Activated B cell treated with CpG ODN at 0.5 μM for 24 hours (primary cell): ENCODE results near the gene ABCD1. TPM values are rescaled to one million over a fixed set of nuclear protein-coding genes. Genes with fewer than 3 reads are reported as not detected.

ENCODE experiments used
- ATAC-seq: fragments of 200-7000 bp; cut with Tn5 transposase; one replicate; pipeline ENCODE4 v1.10.0; 2021; ENCODE audit warnings: low read depth, mild to moderate bottlenecking, moderate library complexity
- CTCF ChIA-PET: fragments of 350-600 bp; sonication (Branson Sonifier 250); formaldehyde crosslinking; loops from one replicate; lab custom pipeline; 2021; ENCODE audit warnings: antibody characterized with exemption; lab: Charles Lee
- POLR2A ChIA-PET: fragments of 350-600 bp; sonication (Branson Sonifier 250); formaldehyde crosslinking; loops from one replicate; lab custom pipeline; 2021; ENCODE audit warnings: antibody characterized with exemption; lab: Charles Lee
- DNase-seq: peaks from one replicate; pipeline ENCODE4 v3.0.0; 2022
- H3K27ac Mint-ChIP-seq: one replicate; pipeline ENCODE4 v1.8.0; 2020; ENCODE audit warnings: mixed read lengths
- H3K27me3 Mint-ChIP-seq: one replicate; pipeline ENCODE4 v1.8.0; 2021; ENCODE audit warnings: mixed read lengths
- H3K36me3 Mint-ChIP-seq: one replicate; pipeline ENCODE4 v1.8.0; 2021; ENCODE audit warnings: low read depth, mixed read lengths
- H3K4me1 Mint-ChIP-seq: one replicate; pipeline ENCODE4 v1.8.0; 2021; ENCODE audit warnings: mixed read lengths
- H3K4me3 Mint-ChIP-seq: one replicate; pipeline ENCODE4 v1.8.0; 2020; ENCODE audit warnings: mild to moderate bottlenecking, mixed read lengths
- H3K9me3 Mint-ChIP-seq: one replicate; pipeline ENCODE4 v1.8.0; 2020; ENCODE audit warnings: mixed read lengths
- intact Hi-C: fragments of 100-400 bp; cut with micrococcal nuclease; formaldehyde crosslinking; loops from one replicate; pipeline ENCODE4 v1.15.1; 2024
- total RNA-seq: library from RNA; stranded (reverse); gene quantifications from 2 replicates; pipeline ENCODE4 v1.2.3, GENCODE V29; 2022
- TF ChIP-seq, protein P1 (sequence below): fragments of 200-600 bp; IDR thresholded peaks from one replicate; pipeline ENCODE4 v1.8.0; 2022; ENCODE audit warnings: antibody characterized with exemption, mild to moderate bottlenecking

The ABCD1 gene
- total RNA-seq, 1 donor from 2014 or later: 2.8 TPM

DNA sequence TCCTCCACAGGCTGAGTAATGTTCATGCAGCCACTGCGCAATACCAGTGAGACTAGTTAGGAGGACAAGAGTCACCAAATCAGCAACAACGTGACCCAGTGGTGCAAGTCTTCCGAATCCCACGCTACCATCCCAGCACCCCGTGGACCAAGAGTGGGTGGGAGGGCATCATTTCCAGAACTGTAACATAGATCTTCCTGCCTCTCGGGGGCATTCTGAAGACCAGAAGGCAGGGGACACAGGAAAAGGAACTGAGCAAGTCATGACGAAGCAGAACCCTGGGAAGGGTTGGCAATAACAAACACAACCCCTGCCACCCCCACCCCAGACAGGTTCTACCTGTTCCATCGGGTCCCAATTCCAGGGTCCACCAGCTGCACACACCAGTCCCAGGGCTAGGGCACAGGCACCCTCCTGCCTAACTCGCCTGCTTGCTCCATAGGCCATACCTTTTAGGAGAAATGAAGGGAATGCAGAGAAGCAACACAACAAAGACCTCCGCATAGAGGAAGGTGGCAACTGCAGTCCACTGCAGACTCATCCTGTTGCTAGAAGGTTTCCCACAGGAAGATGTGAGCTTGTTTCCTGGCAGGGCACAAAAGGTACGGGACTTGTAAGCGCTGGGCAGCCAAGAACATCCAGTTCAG lies 1.8 kb upstream of the ABCD1 start:
- intact Hi-C loops: loop anchor here (5.0 to 10.0 kb wide), 2 partner anchors 36 to 652 kb away; partner anchors contain the start of genes EMD, FLNA and SLC6A8
- Mint-ChIP-seq H3K36me3 (peaks cover 29% of the 10 kb centered on the region), H3K27me3 (no peaks in the 10 kb centered on the region), H3K9me3 (no peaks in the 10 kb centered on the region), H3K4me3 (peak overlapping the region; percentile 85), H3K4me1 (peaks cover 41% of the 10 kb centered on the region), H3K27ac (peak overlapping the region; percentile 86)
- ChIA-PET CTCF (no interaction called here), POLR2A (no interaction called here)
- DNase-seq: no peak
- TF ChIP-seq, protein P1, sequence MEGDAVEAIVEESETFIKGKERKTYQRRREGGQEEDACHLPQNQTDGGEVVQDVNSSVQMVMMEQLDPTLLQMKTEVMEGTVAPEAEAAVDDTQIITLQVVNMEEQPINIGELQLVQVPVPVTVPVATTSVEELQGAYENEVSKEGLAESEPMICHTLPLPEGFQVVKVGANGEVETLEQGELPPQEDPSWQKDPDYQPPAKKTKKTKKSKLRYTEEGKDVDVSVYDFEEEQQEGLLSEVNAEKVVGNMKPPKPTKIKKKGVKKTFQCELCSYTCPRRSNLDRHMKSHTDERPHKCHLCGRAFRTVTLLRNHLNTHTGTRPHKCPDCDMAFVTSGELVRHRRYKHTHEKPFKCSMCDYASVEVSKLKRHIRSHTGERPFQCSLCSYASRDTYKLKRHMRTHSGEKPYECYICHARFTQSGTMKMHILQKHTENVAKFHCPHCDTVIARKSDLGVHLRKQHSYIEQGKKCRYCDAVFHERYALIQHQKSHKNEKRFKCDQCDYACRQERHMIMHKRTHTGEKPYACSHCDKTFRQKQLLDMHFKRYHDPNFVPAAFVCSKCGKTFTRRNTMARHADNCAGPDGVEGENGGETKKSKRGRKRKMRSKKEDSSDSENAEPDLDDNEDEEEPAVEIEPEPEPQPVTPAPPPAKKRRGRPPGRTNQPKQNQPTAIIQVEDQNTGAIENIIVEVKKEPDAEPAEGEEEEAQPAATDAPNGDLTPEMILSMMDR: no peak
- ATAC-seq: no peak

- peak; percentile 54 for DNase-seq
- peaks cover 45% of the 10 kb centered on the region for H3K4me1 Mint-ChIP-seq
- CTCF ChIA-PET: no interaction called here
- H3K9me3 Mint-ChIP-seq: no peaks in the 10 kb centered on the region
- H3K27ac Mint-ChIP-seq: peak overlapping the region; percentile 86
- peak; percentile 12 for ATAC-seq
- TF ChIP-seq, protein P1: no peak
- POLR2A ChIA-PET: interaction anchor here (0.6 to 1.0 kb wide), 2 partner anchors 198 to 203 kb away, joined by 3 read pairs; no protein-coding TSS in a partner anchor
- peaks cover 26% of the 10 kb centered on the region for H3K36me3 Mint-ChIP-seq
- H3K27me3 Mint-ChIP-seq: no peaks in the 10 kb centered on the region
- intact Hi-C loops: loop anchor here (1.0 to 10.0 kb wide), 7 partner anchors 36 to 793 kb away; partner anchors contain the start of genes CCNQ, EMD, FAM3A and FLNA
- H3K4me3 Mint-ChIP-seq: peak overlapping the region; percentile 85
Observed at GRCh38 chrX:153723351-153724251, 1.1 kb upstream of the ABCD1 start.

DNA sequence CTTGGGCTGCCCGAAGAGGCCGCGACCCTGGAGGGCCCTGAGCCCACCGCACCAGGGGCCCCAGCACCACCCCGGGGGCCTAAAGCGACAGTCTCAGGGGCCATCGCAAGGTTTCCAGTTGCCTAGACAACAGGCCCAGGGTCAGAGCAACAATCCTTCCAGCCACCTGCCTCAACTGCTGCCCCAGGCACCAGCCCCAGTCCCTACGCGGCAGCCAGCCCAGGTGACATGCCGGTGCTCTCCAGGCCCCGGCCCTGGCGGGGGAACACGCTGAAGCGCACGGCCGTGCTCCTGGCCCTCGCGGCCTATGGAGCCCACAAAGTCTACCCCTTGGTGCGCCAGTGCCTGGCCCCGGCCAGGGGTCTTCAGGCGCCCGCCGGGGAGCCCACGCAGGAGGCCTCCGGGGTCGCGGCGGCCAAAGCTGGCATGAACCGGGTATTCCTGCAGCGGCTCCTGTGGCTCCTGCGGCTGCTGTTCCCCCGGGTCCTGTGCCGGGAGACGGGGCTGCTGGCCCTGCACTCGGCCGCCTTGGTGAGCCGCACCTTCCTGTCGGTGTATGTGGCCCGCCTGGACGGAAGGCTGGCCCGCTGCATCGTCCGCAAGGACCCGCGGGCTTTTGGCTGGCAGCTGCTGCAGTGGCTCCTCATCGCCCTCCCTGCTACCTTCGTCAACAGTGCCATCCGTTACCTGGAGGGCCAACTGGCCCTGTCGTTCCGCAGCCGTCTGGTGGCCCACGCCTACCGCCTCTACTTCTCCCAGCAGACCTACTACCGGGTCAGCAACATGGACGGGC lies 579 bp downstream of the ABCD1 start:
- Mint-ChIP-seq H3K27me3 (no peaks in the 10 kb centered on the region), H3K9me3 (no peaks in the 10 kb centered on the region), H3K36me3 (peaks cover 16% of the 10 kb centered on the region), H3K27ac (no peak overlapping the region), H3K4me3 (peak overlapping the region; percentile 70), H3K4me1 (peaks cover 48% of the 10 kb centered on the region)
- TF ChIP-seq, protein P1: no peak
- ChIA-PET CTCF (no interaction called here), POLR2A (interaction anchor here (0.6 to 1.9 kb wide), 2 partner anchors 175 to 202 kb away, joined by 4 to 6 read pairs; no protein-coding TSS in a partner anchor)
- DNase-seq (no peak), ATAC-seq (no peak)
- intact Hi-C loops: loop anchor here (2.0 to 10.0 kb wide), 4 partner anchors 37 to 650 kb away; partner anchors contain the start of genes EMD, FLNA, HAUS7 and MECP2

- no peaks in the 10 kb centered on the region for H3K27me3 Mint-ChIP-seq
- POLR2A ChIA-PET: interaction anchor here (0.6 to 1.9 kb wide), 4 partner anchors 10 to 201 kb away, joined by 3 to 6 read pairs (median 4); no protein-coding TSS in a partner anchor
- H3K36me3 Mint-ChIP-seq: peaks cover 14% of the 10 kb centered on the region
- DNase-seq: no peak
- no peaks in the 10 kb centered on the region for H3K9me3 Mint-ChIP-seq
- TF ChIP-seq, protein P1: no peak
- no peak for ATAC-seq
- H3K27ac Mint-ChIP-seq: no peak overlapping the region
- peak overlapping the region; percentile 70 for H3K4me3 Mint-ChIP-seq
- H3K4me1 Mint-ChIP-seq: peaks cover 50% of the 10 kb centered on the region
- CTCF ChIA-PET: no interaction called here
- intact Hi-C loops: loop anchor here (2.0 to 10.0 kb wide), 5 partner anchors 36 to 649 kb away; partner anchors contain the start of genes ARHGAP4, EMD, FLNA and HAUS7
Observed at GRCh38 chrX:153725832-153726285, 1.2 kb downstream of the ABCD1 start.
